Hippocampal formation (tissue), 2 donors: ENCODE data around the gene SF1.

Source experiments
- DNase-seq, 2 donors: peaks; one replicate each; lab custom pipeline; 2025; lab: John Stamatoyannopoulos, UW

Gene SF1

DNA sequence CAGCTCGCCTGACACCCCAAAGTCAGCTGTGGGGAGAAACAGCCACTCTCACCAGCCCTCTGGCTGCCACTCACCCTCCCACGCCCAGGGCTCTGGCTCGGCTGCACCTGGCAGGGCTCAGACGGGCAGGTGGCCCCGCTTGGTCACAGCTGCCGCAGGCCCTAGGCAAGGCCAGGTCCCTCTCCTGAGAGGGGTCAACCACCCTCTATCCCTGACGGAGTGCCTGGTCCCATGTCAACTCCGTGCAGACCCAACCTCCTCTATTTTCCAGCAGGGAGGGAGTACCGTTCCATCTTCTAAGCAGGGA lies 22.8 kb upstream of the SF1 start:
- DNase-seq = no peak

DNA sequence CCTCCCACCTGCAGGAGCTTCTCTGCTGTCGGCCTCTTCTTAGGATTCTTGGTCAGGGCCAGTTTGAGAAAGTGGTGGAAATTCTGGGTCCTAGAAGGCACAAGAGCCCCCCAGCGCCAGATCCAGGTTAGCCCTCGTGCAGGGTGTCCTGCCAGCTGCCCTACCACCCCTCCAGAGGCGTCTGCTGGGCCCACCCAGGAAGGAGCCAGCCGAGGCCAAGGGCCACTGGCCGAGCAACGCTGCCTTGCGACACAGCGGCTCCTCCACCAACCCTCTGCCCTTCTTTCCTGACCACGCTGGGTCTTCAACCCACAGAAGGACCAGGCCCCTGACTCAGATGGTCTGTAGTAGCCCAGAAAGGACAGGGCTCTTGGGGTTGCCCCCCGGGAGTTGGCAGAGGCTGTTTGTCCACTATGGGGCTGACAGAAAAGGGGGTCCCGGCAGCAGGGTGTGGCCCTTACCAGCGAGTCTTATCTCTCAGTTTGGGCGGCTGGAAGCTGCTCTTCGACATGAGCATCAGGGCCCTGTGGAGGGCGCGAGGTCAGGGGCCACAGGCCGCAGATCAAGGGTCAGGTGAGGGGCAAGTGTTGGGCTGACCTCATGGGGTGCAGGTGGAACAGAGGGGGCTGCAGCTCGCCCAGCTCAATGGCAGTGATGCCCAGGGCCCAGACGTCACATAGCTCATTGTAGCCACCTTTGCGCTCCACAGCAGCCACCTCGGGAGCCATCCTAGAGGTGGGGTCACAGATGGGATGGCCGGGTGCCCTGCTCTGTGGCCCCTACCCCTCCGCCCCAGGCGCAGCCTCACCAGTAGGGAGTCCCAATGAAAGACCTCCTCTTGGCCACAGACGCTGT lies 22.2 kb upstream of the SF1 start:
- no peak for DNase-seq

DNA sequence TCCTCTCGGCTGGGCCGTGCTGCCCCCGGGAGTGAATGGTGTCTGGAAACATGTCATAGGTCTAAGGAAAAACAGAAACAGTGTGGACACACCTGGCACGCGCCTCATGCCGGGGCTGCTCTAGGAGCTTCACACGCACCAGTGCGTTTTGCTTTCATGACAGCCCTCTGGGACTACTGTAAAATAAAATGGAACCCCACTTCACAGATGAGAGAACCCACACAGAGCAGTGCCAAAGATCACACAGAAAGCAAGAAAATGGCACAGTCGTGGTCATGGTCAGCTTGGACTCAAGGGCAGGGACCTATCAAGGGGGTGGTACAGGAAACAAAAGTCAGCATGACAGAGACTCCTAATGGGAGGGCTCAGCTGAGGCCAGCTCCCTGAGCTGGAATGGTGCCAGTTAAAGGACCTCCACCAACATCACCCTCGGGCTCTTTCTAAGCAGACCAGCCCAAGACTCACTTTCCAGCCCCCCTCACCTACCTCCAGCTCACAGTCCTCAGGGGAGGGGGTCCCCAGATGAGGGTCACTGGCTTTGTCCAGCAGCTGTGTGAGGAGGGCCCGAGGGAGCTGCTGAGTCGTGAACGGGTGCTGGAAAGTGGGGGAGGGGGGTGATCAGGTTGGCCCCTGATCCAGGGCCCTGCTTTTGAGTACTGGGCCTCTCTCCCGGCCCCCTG lies 21.4 kb upstream of the SF1 start:
- DNase-seq = no peak

DNA sequence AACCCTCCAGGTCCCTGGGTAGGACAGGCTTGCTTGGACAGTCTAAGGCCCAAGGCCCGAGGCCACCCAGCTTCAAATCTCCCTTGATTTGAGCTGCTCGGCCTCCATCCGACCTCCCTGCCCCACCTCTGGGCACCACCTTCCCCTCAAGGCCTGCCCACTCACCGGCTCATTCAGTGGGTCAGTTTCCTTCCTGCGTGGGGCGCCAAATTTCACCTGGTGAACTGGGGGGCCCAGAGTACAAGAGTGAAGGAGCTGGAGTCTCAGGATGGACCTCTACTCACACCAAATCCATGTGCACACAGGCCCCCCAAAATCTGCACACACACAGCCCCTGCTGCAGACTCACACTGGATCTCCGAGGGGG lies 20.9 kb upstream of the SF1 start:
- DNase-seq = no peak

DNA sequence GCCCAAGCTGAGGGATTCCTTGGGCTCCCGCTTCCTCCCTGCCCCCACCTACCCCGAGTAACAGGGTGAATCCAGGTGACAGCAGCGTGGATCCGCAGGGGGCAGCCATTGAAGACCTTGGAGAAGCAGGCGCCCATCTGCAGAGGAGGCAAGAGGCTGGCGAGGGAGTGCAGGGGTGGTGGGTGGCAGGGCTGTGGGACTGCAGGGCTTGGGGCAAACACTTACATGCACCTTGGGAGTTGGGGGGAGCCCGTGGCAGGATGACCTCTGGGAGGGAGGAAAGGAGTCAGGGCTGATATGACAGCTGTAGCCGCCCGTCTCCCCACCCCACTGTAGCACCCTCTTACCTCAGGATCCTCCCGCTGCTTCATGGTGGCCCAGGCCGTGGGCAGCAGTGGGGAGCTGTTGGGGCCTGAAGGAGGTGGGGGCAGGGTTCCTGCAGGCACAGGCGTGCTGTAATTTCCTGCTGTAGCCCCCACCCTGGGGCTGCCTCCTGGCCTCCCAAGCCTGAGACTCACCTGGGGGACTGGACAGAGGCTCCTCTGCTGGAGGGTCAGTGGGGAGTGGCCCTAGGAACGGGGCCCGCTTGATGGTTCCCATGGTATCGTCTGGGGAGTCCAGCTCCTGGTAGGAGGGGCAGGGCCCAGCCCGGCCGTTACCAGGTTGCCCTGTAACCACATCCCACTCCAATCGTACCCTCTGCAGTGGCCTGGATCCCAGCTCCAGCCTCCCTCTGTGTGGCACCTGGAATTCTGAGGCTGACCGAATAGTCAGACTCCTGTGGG lies 18.6 kb upstream of the SF1 start:
- DNase-seq = no peak

DNA sequence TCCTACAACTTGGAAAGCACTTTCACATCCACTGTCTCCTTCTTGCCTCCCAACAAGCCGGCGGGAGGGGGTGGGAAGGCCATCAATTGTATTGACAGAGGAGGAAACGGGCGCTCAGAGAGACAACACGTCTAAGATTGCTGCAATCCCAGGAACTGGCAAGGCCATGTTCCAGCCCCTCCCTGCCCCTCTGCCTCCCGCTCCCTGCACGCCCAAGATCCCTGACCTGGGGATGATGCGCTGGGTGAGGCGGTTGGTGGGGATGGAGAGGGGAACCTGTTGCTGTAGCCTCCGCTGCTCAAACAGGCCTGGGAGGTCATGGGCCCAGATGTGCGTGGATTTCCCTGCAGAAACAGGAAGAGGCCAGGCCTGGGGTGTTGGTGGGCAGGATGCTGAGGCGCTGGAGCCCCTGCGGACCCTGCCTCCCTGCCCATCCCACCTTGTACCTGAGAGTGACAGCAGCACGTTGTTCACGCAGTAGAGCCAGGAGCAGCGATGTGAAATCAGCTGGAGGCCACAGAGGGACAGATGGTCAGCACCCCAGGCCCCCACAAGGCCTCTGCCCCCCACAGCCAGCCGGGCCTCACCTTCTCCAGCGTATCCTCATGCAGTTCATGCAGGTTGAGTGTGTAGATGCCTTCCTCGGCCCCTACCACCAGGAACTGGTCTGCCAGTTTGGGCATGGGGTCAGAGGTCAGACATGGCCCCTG lies 17.9 kb upstream of the SF1 start:
- no peak for DNase-seq

DNA sequence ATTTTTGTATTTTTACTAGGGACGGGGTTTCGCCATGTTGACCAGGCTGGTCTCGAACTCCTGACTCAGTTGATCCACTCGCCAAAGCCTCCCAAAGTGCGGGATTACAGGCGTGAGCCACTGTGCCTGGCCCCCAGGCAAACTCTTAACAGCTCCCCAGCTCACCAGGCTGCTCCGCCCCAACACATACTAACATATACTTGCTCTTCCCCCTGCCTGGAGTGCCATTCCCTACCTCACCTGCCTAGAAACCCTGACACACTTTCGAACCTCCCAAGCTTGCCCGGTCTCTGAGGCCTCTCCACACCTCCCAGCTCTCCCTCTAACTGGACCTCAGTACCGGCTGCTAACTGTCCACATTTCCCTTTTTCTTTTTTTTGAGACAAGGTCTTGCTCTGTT lies 16.2 kb upstream of the SF1 start:
- no peak for DNase-seq

DNA sequence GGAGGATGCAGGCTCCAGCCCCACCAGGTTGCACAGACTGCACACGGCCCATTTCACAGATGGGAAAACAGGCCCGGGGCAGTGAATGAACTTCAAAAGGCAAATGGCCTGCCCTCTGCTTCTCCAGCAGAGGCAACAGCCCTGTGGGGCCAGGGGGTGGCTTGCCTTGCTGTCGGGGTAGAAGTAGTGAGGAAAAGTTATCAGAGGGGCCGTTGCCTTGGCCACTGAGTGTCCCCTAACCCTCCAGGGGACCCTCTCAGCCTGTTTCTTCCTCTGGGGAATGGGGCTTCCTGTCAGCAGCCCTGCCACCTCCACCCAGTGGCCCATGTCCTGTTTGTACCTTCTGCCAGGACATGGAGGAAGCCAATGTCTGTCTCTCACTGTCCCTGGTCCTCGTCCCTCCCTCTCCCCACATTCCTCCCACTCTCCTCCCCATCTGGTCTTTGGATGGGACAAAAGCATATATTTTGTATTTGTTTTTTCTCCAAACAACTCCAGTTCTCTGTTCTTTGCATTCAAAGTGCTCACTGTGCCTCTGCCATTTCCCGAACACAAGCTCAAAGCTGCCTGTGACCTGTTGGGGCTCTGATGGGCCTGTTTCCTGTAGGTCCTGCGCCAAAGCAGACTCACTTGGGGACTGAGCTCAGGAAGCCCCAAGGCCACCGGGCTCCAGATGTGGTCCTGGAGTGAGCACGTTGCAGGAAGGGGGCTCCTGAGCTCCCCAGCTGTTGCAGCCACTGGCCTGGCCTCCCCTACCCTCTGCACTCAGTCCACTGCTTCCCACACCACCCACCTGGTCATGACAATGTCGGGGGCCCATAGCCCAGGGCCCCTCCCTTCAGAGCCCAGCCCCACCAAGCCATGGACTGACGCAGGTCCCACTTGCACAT lies 15.2 kb upstream of the SF1 start:
- no peak for DNase-seq

DNA sequence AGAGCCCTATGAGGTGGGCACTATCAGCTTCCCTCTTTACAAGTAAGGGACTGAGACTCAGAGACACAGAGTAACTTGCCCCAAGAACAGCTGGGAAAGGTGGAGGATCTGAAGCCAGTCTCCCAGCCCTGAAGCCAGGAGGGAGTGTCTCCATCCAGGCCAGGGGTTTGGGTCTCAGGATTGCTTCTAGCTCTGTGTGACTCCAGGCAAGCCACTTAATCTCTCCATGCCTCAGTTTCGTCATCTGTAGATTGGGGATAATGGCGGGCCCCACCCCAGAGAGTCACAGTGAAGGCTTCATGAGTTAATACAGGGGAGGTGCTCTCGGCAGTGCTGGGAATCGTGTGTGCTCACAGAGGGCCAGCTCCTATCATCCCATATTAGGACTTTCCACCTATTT lies 14.1 kb upstream of the SF1 start:
- no peak for DNase-seq

DNA sequence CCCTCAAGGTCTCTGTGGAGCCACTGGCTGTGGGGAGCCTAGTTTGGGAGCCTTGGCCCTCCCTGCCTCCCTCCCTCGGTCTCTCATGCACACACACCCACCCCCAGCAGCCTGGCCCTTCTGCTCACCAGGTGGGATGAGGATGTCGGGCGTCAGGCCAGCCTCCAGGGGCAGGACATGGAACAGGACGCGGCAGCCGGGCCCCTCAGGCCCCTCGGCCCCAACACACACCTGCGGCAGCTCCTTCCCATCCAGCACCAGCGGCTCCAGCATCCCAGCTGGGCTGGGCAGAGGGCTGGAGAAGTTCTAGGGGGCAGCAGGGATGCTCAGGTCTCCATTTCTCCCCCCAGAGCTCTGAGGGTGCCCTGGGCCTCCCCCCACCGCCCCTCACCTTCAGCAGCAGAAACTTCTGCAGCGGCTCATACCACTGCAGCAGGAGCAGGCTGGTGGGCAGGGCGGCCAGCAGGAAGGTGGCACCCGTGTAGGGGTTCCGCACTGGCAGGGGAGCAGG lies 13.5 kb upstream of the SF1 start:
- DNase-seq = no peak

DNA sequence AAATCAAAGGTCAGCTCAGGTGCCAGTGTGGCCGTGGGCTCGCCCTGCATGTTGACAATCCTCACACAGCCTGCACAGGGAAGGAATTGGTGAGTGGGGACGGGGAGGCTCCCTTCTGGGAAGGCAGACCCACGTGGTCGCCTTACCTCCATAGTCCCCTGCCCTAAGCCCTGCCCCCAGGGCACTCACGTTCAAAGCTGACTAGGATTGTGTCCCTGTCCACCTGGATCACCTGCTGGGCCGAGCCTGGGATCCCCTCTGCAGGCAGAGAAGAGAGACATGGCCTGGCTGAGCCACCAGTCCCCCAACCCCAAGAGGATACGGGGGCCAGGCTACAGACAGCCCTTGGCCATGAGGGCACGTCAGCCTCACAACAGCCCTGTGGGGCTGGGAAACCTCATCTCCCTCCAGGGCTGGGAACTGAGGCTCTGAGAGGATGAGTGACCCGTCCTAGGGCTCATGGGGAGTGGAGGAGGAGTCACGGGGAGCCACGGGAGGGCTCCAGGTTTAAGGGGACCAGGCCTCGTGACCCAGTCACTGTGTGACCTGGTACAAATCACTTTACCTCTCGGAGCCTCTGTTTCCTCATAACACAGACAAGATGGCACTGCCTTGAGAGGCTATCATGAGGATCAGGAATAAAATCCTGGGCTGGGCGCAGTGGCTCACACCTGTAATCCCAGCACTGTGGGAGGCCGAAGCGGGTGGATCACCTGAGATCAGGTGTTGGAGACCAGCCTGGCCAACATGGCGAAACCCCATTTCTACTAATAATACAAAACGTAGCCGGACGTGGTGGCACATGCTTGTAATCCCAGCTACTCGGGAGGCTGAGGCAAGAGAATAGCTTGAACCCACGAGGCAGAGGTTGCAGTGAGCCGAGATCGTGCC lies 12.1 kb upstream of the SF1 start:
- DNase-seq = no peak

DNA sequence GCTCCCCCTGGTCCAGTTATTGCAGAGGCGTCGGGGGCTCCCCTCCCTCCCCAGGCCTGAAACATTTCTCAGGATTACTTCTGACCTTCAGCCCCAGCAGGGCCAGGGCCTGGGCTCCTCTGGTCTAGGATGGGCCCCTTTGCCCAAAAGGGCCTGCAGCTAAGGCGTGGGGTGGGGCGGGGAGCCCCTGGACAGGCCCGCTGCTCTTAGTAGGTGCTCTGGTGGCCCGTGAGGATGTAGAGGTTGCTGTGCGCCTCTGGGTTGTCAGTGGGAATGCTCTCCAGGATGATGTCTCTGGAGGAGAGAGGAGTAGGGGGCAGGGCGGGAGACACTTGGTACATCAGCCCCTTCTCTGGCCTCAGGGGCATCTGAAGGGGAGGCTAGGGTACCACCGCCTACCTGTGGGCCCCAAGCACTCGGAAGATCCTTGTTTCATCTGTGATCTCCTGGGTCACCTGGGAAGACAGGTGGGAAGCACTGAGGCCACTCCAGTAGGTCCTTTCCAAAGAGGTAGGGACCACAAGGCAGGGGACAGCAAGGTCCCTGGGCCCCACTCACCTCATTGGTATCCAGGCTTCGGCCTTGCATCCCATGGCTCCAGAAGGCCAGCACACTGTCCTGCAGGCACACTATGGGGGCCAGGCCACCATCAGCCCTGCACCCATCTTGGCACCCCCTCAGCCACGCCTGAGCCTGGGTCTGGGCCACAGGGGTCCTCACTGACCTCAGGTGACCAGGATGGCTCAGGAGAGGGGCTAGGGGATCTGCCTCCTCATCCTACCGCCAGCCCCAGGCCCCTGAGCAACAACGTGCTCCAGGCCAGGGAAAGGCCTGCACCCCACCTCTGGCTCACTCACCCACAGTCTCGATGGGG lies 11.2 kb upstream of the SF1 start:
- no peak for DNase-seq

DNA sequence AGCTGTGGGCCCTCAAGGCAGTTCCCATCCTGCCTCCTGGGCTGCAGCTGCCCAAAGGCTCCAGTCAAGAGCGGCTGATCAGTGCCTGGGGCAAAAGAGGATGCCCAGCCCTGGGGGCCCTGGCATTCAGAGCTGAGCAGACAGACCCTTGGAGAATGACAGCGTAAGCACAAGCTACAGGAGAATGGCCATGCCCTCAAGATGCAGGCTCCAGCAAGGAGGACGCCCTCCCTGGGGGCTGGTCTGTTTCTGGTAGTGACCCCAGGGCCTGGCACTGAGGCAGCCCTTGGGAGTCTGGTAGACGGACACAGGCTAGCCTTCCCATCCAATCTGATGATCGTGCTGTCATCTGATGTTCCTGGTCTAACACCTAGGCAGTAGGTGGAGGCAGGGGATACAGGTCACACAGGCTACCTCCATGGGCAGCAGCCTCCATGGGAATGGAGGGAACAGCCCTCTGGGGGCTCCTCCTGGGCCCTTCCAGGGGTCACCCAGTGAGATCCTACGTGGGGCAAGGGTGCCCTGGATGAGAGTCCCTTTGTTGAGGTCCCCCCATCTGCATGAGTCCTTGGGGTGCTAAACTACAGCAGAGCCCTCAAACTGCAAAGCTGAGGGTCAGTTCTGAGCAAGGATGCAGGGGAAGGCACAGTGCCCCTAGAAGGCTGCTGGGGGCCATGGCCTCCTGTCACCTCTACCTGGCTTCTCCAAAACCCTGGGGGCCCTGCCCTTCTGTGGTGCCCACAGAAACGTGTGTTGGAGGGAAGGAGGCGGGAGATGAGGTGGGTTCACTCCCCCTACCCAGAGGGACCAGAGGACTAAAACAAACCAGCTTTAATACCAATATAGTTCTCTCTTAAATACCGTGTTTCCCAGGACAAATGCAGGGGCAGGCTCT lies 10.2 kb upstream of the SF1 start:
- DNase-seq = no peak

DNA sequence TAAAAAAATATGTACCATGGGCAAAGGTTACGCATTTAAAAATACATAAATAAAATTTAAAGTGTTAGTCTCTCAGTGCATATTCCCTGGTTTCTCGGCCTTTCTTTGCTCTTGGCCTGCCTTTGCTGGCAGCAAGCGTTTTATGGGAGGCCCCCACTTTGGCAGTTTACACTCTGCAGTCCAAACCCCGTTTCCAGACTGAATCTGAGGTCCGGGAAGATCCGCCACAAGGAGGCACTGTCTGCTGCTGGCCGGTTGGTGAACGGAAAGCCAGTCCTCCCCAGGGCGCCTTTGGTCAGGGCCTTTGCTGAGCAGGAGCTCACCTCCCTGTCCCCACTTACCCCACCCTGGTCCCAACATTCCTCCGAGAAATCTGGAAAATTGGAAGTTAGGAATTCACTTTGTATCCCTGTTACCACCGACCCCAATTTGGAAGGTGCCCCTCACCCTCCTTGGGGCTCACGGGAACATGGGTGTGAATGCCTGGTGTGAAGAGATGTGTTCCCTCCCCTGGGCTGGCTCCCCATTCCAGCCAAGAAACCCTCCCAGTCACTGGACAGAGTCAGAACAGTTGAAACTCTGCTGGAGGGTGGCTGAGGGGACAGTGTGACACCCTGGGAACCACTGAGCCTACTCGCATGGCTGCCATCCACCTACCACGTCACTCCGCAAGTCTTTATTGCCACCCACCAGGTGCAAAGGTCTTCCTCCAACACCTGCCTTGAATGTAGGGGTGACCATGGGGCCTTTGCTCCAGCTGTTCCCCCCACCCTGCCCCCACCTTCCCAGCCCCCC lies 9.4 kb upstream of the SF1 start:
- peak in 1 of 2 donors; percentile 14 for DNase-seq

DNA sequence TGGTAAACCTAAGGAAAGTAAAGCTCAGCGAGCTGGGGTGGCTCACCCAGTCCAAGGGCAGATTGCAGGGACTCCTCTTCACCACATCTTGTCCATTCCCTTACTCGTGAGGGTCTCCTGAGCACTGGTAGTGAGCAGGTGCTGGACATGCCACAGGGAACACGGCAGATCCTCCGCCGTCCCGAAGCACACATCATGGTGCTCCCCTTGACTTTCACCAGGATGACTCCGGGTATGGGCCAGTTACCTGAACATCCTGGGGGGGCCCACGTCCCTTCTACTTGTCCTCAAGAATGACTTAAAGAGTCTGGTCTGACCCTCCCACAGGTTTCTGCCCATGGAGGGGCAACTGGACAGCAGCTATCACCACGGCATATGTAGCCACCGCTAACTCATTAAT lies 8.0 kb upstream of the SF1 start:
- no peak for DNase-seq

DNA sequence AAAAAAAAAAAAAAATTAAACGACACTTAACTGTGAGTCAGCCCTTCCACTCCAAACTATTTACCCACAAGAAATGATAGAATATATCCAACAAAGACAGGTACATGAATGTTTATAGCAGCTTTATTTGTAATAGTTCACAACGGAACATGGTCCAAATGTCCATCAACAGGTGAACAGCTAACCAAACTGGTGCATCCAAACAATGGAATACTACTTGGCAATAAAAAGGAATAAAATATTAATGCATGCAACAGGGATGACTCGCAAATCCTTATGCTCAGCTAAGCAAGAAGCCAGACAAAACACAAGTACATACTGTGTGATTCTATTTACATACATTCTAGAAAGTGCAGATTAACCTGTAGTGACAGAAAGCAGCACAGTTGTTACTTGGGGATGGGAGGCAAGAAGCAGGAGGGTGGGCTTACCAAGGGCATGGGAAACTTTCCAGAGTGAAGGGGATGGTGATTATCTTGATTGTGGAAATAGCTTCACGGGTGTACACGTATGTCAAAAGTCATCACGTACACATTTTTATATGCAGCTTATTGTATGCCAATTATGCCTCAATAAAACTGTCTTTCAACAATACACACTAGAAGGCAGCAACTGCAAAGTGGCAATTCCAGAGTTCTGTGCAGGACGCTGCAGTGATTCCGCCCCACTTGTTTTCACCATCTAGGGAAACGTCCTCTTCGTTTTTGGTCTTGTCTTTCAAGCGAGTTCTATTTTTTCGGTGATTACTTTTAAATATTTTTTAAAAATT lies 6.7 kb upstream of the SF1 start:
- no peak for DNase-seq

DNA sequence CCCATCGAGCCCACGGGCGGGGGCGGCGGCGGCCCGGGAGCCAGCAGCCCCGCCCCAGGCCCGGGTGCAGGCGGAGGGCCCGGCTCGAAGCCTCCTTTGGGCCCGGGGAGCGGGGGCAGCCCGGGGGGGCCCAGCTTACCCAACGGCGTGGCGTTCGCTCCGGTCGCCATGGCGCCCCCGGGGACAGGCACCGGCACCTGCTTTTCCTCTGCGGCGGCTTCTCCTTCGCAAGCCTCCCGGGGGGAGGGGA lies 194 bp downstream of the SF1 start:
- DNase-seq = no peak
